ENCODE measurements around the gene CYRIA.

GRCh38 chr2:16625201-16625729 is 40.4 kb downstream of the CYRIA start:
- no peak for TF ChIP-seq GATA2 (IDR thresholded peaks at IDR 0.05; ENCODE audit: low read depth, low read length)
- no peak for TF ChIP-seq GATA3 (IDR thresholded peaks at IDR 0.05; ENCODE audit: low read depth, low read length)

Measured in SH-SY5Y (cell line).